Esophagus squamous epithelium (tissue), 5 donors: ENCODE measurements around the gene LTBP1. TPM values are rescaled to one million over a fixed set of nuclear protein-coding genes. Genes with fewer than 3 reads are reported as not detected.
"Not testable (repeated sequence)": the region's sequence is repeated elsewhere in the genome, so short reads cannot be mapped to it uniquely, and the experiment has no call there.

Source experiments
- DNase-seq: peaks from one replicate; lab custom pipeline; 2025; lab: John Stamatoyannopoulos, UW
- H3K27ac ChIP-seq, 4 donors: fragments of 200-600 bp; sonication (generic); one replicate each; pipeline ENCODE4 v1.5.1; 2016 to 2019; ENCODE audit warnings: mild to moderate bottlenecking in 1 of 4
- H3K27me3 ChIP-seq, 4 donors: fragments of 200-600 bp; sonication (generic); 1 replicate in 3 of 4; 2 replicates in 1 of 4; pipeline versions ENCODE4 v1.5.1 to v1.6.0; 2017 to 2021; ENCODE audit warnings: antibody characterized with exemption in 1 of 4
- H3K36me3 ChIP-seq, 3 donors: fragments of 200-600 bp; sonication (generic); one replicate each; pipeline ENCODE4 v1.5.1; 2016 to 2019
- H3K4me1 ChIP-seq, 3 donors: fragments of 200-600 bp; sonication (generic); one replicate each; pipeline ENCODE4 v1.5.1; 2017 to 2019
- H3K4me3 ChIP-seq, 4 donors: fragments of 200-600 bp; sonication (generic); 1 replicate in 3 of 4; 2 replicates in 1 of 4; pipeline ENCODE4 v1.5.1; 2016 to 2019; ENCODE audit warnings: mild to moderate bottlenecking in 2 of 4, moderate library complexity in 1 of 4
- H3K9me3 ChIP-seq, 3 donors: fragments of 200-600 bp; sonication (generic); one replicate each; pipeline ENCODE4 v1.5.1; 2016 to 2019
- POLR2A ChIP-seq, 4 donors: fragments of 450-650 bp; IDR thresholded peaks; one replicate each; pipeline ENCODE4 v1.6.1; 2017; ENCODE audit warnings: antibody characterized with exemption in 4 of 4, mild to moderate bottlenecking in 4 of 4, moderate library complexity in 3 of 4
- WGBS, 2 donors: methylation state at CpG; one replicate each; pipeline ENCODE4 v1.1.5; 2018; 5-methylcytosine and 5-hydroxymethylcytosine counted together
- intact Hi-C: fragments of 100-400 bp; cut with DNase I; formaldehyde crosslinking; loops from one replicate; pipeline ENCODE4 v1.15.0; 2022
- total RNA-seq, 4 donors: library from RNA; depleted of rRNA; stranded (reverse); fragments of >200 nt; gene quantifications; one replicate each; pipeline ENCODE4 v1.1.0, GENCODE V29; 2016
- TF ChIP-seq, protein P1 (sequence below), 6 experiments: fragments of 450-650 bp in 4 of 6; fragments of 200-600 bp in 2 of 6; sonication (generic) in 2 of 6; IDR thresholded peaks; one replicate each; pipeline ENCODE4 v1.5.1; 2016 to 2019; ENCODE audit warnings: antibody characterized with exemption in 6 of 6, mild to moderate bottlenecking in 4 of 6, moderate library complexity in 4 of 6
- donor health status: DM: yes; HTN: yes; CAD: no.

LTBP1 gene
- total RNA-seq, 4 donors from 2014 or later: 5.5 to 69.4 (median 32.6) TPM

DNA sequence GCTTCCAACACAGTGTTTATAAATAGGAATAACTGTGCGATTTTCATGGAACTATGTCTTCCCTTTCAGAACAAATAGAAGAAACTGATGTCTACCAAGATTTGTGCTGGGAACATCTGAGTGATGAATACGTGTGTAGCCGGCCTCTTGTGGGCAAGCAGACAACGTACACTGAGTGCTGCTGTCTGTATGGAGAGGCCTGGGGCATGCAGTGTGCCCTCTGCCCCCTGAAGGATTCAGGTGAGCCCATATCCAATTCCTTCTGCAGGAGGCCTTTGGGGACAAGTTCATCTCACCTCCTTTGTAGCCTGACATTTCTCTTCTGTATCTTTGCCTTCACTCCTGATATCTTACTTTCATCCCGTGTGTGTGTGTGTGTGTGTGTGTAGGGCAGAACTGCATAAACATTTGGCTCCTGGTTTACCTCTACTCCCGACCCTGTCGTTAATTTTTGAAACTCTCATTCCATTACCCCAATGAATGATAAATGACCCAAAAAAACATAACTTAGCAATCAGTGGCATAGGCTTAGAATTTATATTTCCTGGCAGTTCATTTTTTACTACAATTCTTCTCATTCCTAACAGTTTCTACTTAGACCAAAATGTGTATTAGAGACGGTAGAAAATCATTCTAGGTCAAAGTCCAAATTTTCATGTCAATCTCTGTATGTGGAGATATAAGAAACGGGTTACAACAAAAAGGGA, 418.7 kb downstream of the LTBP1 start:
- 74 to 77% methylated on average over 9 of the region's 9 CpGs for WGBS, 2 donors
- Histone ChIP-seq H3K4me1 (peaks cover 0 to 3% (median 0%) of the 10 kb centered on the region in 3 donors), H3K4me3 (no peak overlapping the region), H3K9me3 (no peaks in the 10 kb centered on the region), H3K27me3 (no peaks in the 10 kb centered on the region), H3K27ac (peak overlapping the region in 3 of 4 donors; percentile 37 to 45 (median 41)), H3K36me3 (no peaks in the 10 kb centered on the region)
- DNase-seq: no peak
- no peak for TF ChIP-seq POLR2A (IDR thresholded peaks at IDR 0.05)
- TF ChIP-seq, protein P1, sequence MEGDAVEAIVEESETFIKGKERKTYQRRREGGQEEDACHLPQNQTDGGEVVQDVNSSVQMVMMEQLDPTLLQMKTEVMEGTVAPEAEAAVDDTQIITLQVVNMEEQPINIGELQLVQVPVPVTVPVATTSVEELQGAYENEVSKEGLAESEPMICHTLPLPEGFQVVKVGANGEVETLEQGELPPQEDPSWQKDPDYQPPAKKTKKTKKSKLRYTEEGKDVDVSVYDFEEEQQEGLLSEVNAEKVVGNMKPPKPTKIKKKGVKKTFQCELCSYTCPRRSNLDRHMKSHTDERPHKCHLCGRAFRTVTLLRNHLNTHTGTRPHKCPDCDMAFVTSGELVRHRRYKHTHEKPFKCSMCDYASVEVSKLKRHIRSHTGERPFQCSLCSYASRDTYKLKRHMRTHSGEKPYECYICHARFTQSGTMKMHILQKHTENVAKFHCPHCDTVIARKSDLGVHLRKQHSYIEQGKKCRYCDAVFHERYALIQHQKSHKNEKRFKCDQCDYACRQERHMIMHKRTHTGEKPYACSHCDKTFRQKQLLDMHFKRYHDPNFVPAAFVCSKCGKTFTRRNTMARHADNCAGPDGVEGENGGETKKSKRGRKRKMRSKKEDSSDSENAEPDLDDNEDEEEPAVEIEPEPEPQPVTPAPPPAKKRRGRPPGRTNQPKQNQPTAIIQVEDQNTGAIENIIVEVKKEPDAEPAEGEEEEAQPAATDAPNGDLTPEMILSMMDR (IDR thresholded peaks at IDR 0.05): no peak
- intact Hi-C loops: no loop called here

DNA sequence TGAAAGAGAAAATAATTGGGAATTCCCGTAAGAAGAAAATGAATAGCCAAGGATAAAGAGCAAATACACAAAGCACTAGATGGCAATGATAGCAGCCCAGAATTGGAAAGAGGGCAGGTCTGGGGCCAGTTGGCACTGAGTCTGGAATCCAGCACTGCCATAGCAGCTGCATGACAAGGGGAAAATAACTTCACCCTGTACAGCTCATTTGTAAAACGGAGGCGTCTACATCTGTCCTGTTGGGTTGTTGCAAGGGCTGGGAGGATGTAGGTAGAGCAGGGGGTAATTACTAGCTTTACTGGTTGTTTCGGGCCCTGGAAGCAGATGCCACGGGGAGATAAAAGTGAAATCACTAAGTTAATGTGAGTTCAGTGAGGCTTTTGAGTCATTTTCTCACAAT, 419.7 kb downstream of the LTBP1 start:
- H3K9me3 ChIP-seq: no peaks in the 10 kb centered on the region
- peaks cover 0 to 3% (median 0%) of the 10 kb centered on the region in 3 donors for H3K4me1 ChIP-seq
- no peak for DNase-seq
- H3K36me3 ChIP-seq: no peaks in the 10 kb centered on the region
- H3K27me3 ChIP-seq: no peaks in the 10 kb centered on the region
- TF ChIP-seq, protein P1 (IDR thresholded peaks at IDR 0.05): no peak
- TF ChIP-seq POLR2A (IDR thresholded peaks at IDR 0.05): no peak
- H3K4me3 ChIP-seq: no peak overlapping the region
- intact Hi-C loops: no loop called here
- WGBS, 2 donors: 46 to 54% methylated on average over 5 of the region's 5 CpGs
- H3K27ac ChIP-seq: peak overlapping the region in 3 of 4 donors; percentile 45 to 54 (median 47)

DNA sequence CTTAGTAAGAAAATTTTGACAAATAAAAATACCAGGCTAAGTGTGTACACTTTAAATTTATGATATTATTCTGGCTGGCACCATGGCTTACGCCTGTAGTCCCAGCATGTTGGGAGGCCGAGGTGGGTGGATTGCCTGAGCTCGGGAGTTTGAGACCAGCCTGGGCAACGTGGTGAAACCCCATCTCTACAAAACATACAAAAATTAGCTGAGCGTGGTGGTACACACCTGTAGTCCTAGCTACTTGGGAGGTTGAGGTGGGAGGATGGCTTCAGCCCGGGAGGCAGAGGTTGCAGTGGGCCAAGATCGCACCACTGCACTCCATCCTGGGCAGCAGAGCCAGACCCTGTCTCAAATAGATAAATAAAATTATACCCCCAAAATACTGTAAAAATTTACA, 421.8 kb downstream of the LTBP1 start:
- intact Hi-C loops, H3K9me3 ChIP-seq, DNase-seq, H3K36me3 ChIP-seq, H3K4me3 ChIP-seq, H3K27me3 ChIP-seq, H3K27ac ChIP-seq, H3K4me1 ChIP-seq: not testable (repeated sequence)
- 84 to 92% methylated on average over 7 of the region's 7 CpGs for WGBS, 2 donors

DNA sequence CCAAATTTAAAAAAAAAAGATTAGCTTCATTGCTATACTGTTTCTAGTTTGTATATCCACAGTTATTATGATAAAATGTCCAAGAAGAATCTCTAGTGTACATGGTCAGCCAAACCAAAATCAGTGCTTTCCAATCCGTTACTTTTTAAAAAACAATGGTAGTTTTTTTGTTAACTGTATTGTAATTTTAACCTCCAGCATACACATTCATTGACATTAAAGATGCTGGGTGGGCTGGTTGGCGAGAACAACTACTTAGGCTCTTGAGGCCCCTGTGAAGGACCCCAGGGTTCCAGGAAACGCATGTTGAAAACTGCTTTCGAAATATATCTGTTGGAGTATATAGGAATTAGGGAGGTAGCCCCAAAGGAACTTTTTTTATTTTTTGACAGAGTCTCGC, 422.4 kb downstream of the LTBP1 start:
- TF ChIP-seq POLR2A (IDR thresholded peaks at IDR 0.05): no peak
- TF ChIP-seq, protein P1 (IDR thresholded peaks at IDR 0.05): no peak
- Histone ChIP-seq H3K36me3 (no peaks in the 10 kb centered on the region), H3K9me3 (no peaks in the 10 kb centered on the region), H3K4me1 (peaks cover 0 to 3% (median 0%) of the 10 kb centered on the region in 3 donors), H3K27me3 (no peaks in the 10 kb centered on the region), H3K4me3 (no peak overlapping the region), H3K27ac (no peak overlapping the region)
- no peak for DNase-seq
- WGBS, 2 donors: 90 to 93% methylated on average over 5 of the region's 5 CpGs
- intact Hi-C loops: no loop called here

DNA sequence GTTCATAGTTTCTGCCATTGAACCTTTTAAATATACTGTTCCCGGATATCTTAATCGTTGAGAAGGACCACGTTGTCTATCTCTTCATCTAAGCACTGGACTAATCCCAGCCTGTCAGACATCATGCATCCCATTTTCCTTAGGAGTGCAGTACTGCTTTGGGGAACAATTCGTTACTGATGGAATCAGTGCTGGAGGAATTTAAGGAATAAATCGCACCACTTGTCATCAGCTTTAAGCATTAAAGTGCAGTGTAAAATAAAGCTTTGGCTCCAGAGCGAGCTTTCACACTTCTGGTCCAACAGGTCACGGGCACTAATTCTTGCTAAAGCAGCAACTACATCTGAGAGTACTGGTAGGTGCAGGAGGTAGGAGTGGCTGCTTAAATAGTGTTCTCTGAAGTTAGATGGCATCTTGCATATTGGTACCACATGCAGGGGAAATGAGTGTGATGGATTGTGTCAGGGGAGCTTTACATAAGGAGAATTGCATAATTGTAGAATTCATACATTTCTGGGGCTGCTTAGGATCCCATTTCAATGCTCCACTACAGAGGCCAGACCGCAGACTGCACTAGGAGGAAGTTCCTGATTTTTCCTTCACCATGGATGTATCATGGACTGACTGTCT, 424.0 kb downstream of the LTBP1 start:
- intact Hi-C loops: no loop called here
- DNase-seq: no peak
- WGBS, 2 donors: 82 to 91% methylated on average over 8 of the region's 8 CpGs

More for the DNA sequence above, 424.0 kb downstream of the LTBP1 start:
- Histone ChIP-seq H3K27me3 (no peaks in the 10 kb centered on the region), H3K4me1 (peaks cover 0 to 12% (median 0%) of the 10 kb centered on the region in 3 donors), H3K9me3 (no peaks in the 10 kb centered on the region), H3K27ac (no peak overlapping the region), H3K4me3 (no peak overlapping the region), H3K36me3 (no peaks in the 10 kb centered on the region)
- TF ChIP-seq, protein P1 (IDR thresholded peaks at IDR 0.05): no peak
- no peak for TF ChIP-seq POLR2A (IDR thresholded peaks at IDR 0.05)
